Central memory CD4-positive, alpha-beta T cell (primary cell): ENCODE measurements around the gene VPS45.
A peak's percentile ranks its signal among the peaks of the same experiment; 100 is the strongest.
"Not testable (repeated sequence)": the region's sequence is repeated elsewhere in the genome, so short reads cannot be mapped to it uniquely, and the experiment has no call there.

ENCODE experiments used
- DNase-seq: peaks from one replicate; pipeline ENCODE4 v3.0.0; 2022

Gene VPS45

DNA sequence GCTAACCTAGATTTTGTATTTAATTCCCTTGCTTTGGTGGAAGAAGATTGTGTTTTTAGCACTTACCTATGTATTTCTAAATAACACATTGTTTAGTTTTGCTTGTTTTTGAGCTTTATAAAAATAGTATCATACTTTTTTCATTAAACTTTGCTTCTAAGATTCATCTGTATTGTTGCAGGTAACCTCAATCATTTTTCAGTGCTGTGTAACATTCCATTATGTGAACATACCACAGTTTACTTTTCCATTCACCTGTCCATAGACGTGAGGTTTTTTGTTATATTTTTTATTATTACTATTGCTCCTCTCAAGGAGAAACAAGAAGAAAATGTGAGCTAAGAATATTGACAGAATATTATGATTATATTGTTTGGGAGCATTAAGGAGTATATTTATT, 67.0 kb downstream of the VPS45 start:
- no peak for DNase-seq

- not testable (repeated sequence) for DNase-seq
Observed at GRCh38 chr1:150135400-150135799, 67.8 kb downstream of the VPS45 start.

DNA sequence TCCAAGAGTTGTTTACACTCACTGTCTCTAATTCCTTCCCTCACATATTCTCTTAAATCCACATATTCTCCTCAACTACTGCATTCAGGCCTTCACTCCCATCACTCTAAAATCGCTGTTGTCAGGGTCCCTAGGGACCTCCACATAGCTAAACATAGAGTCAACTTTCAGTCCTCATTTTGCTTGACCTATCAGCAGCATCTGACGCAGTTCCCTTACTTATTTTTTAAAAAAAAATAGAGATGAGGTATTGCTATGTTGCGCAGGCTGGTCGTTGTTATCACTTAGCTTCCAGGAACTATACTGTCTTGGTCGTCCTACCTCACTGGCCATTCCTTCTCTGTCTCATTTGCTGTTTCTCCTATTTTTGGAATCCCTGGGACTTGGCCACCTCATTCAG, 70.5 kb downstream of the VPS45 start:
- no peak for DNase-seq

GRCh38 chr1:150141452-150141851, 73.9 kb downstream of the VPS45 start:
- no peak for DNase-seq

GRCh38 chr1:150142083-150142482, 74.5 kb downstream of the VPS45 start:
- DNase-seq, result no peak

- DNase-seq, result no peak
Observed at GRCh38 chr1:150144606-150145005, 77.0 kb downstream of the VPS45 start.

- not testable (repeated sequence) for DNase-seq
Observed at GRCh38 chr1:150146016-150146415, 78.4 kb downstream of the VPS45 start.

DNA sequence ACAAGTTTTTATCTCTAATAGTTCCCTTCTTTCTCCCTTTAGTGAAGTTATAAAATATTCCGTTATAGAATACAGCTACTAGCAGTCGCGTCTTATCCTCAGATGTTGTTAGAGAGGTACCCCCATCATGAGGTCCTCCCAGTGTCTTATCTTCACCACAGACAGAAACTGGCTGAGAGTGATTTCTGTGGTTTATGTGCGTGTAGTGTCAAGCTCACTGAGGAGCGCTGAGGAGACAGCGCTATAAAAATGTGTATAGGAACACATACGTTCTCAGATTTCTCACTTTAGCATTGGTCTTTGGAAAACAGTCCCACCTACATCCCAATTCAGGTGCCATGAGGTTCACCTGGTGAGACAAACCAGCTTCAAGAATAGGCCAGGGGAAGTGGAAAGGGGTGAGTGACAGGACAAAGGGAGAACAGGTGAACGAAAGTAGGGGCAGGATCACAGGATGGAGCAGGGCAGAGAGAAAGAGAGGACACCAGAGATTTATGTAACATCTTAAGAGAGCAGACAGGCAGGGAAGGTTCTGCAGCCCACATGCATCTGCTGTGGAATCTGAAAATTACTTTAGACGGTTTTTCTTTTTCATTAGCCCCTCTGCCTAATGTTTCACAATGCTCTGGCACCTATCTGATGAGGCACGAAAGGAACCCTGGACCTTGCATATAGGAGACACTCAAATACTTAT, 79.4 kb downstream of the VPS45 start:
- no peak for DNase-seq

- no peak for DNase-seq
Observed at GRCh38 chr1:150148837-150149270, 81.3 kb downstream of the VPS45 start.

DNA sequence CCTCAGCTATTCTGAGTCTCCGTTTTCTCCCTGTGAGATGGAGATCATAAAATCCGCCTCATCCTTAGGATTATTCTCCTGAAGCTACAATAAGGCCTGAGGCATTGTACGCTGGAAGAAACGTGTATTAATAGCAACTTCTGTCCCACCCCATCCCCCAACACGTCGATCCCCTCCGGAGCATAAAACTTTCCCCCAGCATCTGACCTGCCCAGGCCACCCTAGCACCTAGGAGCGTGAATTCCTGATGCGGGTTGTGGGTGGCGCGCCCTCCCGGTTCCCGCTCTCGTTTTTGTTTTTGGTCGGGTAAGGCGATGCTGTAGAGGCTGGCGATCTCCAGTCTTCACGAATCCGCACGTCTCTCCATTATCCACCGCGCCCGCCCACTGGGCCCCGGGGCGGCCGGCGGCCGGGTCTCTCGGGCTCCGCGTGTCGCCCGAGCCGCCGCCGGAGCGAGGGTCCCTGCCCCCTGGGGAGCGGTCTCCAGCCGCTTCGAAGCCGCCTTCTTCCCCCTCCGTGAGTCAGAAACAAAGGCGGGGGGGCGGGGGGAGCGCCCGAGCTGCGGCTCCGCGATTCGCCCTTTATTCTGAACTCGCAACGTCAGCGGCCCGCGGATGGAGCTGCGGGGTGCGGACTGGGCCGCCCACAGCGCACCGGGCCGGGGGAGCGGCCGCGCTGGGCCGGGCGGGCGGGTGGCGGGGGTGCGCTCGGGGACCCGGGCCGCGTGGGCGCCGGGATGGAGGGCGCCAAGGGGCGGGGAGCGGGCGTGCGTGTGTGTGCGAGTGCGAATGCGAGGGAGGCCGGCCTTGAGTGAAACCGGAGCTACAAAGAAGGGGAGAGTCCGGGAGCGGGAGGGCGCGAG, 81.9 kb downstream of the VPS45 start, which contains the start of gene PLEKHO1:
PLEKHO1 (plus strand) TSS at position 646 of the 862 bp plus-strand sequence. CDS start 342 bp downstream, outside the sequence.
- peak; percentile 74 for DNase-seq

DNA sequence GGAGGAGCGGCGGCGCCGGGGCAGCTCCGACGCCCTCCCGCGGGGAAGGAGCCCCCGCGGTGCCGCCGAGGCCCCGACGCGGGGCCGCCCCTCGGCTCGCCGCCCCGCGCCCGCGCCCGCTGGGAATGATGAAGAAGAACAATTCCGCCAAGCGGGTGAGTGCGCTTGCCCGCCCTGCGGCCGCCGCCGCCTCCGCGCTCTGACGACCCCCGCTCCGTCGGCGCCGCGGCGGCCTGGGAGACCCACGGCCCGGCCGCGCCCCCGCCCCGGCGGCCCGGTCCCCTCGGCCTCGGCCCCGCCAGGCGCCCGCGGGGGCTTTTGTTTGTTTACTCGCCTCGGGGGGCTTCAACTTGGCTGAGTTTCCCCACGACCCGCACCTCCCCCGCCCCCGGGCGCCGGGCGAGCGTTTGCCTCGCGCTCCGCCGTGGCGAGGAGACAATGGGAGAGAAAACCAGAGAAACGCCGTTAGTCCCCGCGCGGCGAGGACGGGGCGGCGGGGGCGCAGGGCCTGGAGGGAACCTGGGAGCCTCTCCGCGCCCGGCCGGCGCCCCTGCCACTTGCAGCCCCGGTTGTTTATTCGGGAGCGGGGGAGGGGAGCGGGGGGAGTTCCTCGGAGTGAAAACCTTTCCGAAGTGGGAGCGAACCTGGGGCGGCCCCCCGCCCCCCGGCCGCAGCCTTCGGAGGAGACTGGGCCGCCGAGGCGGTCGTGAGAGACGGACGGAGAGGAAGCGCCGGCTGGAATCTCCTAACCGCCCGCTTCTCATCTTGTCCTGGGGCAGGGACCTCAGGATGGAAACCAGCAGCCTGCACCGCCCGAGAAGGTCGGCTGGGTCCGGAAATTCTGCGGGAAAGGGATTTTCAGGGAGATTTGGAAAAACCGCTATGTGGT, 82.8 kb downstream of the VPS45 start:
- DNase-seq, result no peak

GRCh38 chr1:150151291-150152181, 84.0 kb downstream of the VPS45 start:
- peak; percentile 80 for DNase-seq

DNA sequence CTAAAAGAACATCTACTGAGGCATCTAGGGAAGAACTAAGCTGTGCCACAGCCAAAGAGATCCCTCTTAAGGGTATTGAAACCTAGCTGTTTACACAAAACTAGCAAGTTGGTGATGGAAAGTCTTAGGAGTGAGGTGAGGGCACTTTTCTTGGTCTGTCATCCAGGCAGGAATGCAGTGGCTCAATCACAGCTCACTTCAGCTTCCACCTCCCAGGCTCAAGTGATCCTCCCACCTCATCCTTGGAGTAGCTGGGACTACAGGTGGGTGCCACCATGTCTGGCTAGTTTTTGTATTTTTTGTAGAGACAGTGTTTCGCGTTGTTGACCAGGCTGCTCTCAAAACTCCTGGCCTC, 84.6 kb downstream of the VPS45 start:
- DNase-seq, result no peak

DNA sequence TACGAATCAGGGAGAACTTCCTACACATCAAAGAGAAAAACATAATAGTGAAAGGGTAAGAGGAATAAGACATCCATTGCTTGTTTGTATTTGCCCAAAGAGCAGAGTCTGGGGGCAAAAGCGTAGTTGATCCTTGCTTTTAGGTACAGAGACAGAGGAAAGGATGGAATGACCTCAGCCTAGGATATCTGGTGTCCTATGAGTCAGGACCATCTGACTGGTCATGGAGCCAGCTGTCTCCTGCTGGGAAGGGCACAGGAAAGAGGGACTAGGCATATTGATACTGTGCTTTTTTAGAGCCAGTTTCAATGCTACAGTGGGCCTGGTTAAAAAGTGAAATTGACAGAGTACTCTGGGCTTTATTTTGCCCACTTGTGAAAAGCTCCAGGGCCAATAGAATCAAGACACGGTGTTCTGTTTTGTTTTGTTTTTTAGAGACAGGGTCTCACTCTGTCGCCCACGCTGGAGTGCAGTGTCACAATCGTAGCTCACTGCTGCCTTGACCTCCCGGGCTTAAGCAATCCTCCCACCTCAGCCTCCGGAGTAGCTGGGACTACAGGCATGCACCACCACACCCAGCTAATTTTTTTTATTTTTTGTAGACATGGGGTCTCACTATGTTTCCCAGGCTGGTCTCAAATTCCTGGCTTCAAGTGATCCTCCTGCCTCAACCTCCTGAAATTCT, 85.3 kb downstream of the VPS45 start:
- no peak for DNase-seq

- DNase-seq, result no peak
Observed at GRCh38 chr1:150154143-150154542, 86.6 kb downstream of the VPS45 start.

- DNase-seq, result no peak
Observed at GRCh38 chr1:150155413-150156071, 88.0 kb downstream of the VPS45 start.

GRCh38 chr1:150156868-150157603, 89.5 kb downstream of the VPS45 start:
- DNase-seq, result no peak

DNA sequence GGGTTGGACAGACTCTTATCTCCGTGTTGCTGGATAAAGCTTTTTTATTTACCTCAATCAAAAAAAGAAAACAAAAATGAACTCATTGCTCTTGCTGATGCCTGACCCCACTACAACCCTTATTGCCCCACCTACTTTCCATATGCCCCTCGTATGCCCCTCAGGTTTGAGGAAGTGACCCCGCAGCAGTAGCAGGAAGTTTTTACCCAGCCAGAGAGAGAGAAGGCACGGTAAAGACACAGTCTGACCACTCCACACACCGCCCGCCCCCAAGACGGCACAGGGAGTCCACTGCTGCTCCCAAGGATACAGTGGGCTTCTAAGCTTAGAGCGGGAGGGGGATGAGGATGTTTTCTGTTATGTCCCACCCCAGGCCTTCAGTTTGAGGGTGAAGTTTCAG, 92.0 kb downstream of the VPS45 start:
- DNase-seq, result no peak

DNA sequence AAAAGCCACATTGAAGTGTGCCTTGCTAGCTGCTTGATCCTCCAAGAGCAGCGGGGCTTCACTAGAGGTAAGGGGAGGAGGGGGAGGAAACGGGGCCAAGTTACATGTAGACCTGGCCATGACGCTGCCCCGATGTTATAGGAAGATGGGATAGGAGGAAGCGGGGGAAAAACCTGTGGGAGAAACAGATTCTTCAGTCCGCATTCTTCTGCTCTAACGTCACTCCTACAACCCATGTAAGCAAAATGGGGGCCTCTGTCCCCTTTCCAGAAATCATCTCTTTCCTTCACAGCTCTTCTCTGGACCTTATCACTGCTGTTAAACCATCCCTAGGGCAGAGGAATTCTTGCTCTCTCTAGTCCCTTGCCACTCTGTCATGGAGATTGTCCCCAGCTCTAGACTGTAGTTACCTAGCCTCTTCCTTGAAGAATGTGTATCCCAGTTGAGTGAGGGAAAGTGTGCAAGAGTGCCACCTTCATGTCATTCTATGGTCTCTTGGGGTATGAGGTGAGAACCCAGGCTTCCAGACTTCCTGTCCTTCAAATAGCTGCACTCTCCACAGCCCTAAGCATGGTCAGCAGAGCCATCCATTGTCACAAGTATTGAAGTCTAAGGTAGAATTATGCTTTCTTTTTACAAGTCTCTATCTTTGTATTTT, 93.5 kb downstream of the VPS45 start:
- no peak for DNase-seq
